Raji (cell line): ENCODE results near the gene ZNF775.

Source experiments
- POLR2A ChIP-seq: IDR thresholded peaks from 2 replicates; pipeline ENCODE4 v1.6.1; 2011; ENCODE audit warnings: low read depth, low read length, control low read depth; ENCODE audit not compliant: insufficient read depth

Gene ZNF775

GRCh38 chr7:150370612-150371071 lies 8.5 kb upstream of the ZNF775 start:
- TF ChIP-seq POLR2A, result no peak

GRCh38 chr7:150371131-150371995 lies 7.8 kb upstream of the ZNF775 start:
- TF ChIP-seq POLR2A, result no peak

- no peak for TF ChIP-seq POLR2A
Observed at GRCh38 chr7:150371996-150372270, 7.2 kb upstream of the ZNF775 start.

GRCh38 chr7:150372271-150373048 lies 6.7 kb upstream of the ZNF775 start:
- no peak for TF ChIP-seq POLR2A

GRCh38 chr7:150373049-150373801 lies 5.9 kb upstream of the ZNF775 start:
- TF ChIP-seq POLR2A, result no peak

GRCh38 chr7:150374026-150374425 lies 5.1 kb upstream of the ZNF775 start:
- no peak for TF ChIP-seq POLR2A

- no peak for TF ChIP-seq POLR2A
Observed at GRCh38 chr7:150374472-150374871, 4.7 kb upstream of the ZNF775 start.

- 0 out of 2 replicates have a peak, but pooled peaks have one; percentile 42 for TF ChIP-seq POLR2A
Observed at GRCh38 chr7:150375662-150376521, 3.2 kb upstream of the ZNF775 start.

GRCh38 chr7:150376560-150376959 lies 2.6 kb upstream of the ZNF775 start:
- 0 out of 2 replicates have a peak, but pooled peaks have one; percentile 9 for TF ChIP-seq POLR2A

- no peak for TF ChIP-seq POLR2A
Observed at GRCh38 chr7:150377196-150377595, 1.9 kb upstream of the ZNF775 start.

- no peak for TF ChIP-seq POLR2A
Observed at GRCh38 chr7:150377635-150378034, 1.5 kb upstream of the ZNF775 start.

GRCh38 chr7:150378115-150378852 lies 846 bp upstream of the ZNF775 start:
- TF ChIP-seq POLR2A, result peak; percentile 56

GRCh38 chr7:150379441-150380379 lies 580 bp downstream of the ZNF775 start:
- peak; percentile 44; the same call in 1 of the 2 replicates for TF ChIP-seq POLR2A
